NCI-H1930 (cell line): ENCODE results near the gene MRPL28.
"Not testable (repeated sequence)": the region's sequence is repeated elsewhere in the genome, so short reads cannot be mapped to it uniquely, and the experiment has no call there.

Experiments used
- DNase-seq, 2 experiments: peaks; one replicate each; lab custom pipeline; 2025; lab: John Stamatoyannopoulos, UW

MRPL28 gene

DNA sequence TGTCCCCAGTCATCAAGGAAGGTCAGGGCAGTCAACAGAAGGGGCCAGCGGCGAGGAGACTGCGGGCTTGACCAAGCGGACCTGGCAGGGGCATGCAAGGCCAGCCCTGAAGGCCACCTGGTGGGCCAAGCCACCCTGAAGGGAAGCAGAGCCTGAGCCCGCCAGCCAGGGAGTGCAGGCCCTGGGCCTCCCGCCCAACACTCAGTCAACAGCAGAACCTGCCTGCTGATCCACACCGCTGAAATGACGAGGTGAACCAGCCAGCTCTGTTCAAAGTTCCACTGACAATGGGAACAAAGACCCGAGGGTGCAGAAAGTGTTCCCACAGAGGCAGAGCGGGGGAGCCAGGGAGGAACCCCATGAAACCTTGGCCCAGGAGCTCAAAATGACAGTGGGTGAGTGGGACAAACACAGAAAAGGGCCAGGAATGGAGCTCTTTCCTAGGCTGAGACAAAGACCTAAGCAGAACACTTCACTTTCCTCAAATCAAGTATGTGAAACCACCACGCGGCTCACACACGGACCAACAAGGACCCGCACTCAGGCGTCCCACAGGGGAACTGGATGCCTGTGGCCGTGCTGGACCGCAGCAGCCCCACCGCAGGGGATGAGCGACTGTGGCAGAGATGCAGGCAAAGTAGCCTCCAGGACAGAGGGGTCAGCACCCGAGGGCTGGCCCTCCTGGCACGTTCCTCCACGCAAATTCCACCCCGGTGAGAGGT is 29.8 kb downstream of the MRPL28 start:
- DNase-seq: no peak

DNA sequence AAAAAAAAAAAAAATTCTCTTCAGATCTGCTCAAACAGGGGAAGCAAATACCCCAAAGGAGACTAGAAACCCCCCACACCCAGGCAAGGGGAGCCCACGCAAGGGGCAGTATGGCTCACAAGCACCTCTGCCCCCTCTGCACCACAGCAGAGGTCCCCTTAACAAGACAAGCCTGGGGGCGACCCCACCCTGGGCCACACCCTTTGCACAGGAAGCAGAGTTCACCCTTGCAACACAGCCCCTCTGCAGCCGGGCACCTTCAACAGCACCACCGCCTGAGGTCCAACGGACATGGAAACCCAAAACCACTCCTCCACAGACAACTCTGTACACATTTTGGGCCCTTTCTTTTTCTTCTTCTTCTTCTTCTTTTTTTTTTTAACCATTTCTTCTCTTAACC is 30.7 kb downstream of the MRPL28 start:
- no peak for DNase-seq

DNA sequence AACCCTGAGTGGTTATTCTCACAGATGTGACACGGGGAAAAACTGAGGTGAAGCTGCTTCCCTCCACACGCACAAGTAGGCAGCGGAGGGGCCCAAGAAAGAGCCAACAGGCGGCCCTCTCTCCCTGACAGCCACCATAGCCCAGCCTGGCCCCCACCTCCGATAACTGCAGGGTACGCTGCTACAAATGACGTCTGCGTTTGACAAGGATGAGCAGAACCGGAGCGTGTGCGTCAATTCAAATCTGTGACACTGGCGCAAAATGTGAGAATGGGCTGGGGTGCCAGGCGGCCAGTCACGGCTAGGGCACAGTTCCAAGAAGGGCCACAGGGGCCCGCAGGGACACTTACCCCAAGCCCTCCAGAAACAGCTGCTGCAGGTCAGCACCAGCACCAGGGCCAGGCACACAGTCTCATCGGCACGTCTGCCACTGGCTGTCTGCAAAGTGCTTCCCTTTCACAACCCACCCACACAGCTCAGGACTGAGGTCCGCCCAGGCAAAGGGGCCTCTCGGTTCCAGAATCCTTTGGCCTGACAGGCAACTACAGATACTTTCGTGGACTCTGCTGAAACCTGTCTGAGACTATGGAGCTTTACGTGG is 32.3 kb downstream of the MRPL28 start:
- DNase-seq: no peak

DNA sequence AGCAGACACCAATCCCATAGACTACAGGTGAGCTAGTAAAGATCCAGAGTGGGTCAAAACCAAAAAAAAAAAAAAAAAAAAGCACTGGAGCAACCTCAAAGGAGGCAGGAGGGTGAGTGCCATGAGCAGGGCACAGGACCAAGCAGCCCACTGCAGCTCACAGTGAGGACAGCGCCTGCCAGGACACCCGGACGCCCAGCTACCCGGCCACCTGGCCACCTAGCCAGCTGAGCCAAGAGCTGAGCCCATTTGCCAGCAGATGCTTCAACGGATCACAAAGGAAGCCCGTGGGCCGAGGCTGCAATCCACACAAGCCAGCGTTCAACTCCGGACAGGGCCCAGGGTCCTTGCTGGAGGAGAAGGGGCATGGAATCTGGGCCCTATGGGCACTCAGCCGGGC is 32.9 kb downstream of the MRPL28 start:
- no peak for DNase-seq

DNA sequence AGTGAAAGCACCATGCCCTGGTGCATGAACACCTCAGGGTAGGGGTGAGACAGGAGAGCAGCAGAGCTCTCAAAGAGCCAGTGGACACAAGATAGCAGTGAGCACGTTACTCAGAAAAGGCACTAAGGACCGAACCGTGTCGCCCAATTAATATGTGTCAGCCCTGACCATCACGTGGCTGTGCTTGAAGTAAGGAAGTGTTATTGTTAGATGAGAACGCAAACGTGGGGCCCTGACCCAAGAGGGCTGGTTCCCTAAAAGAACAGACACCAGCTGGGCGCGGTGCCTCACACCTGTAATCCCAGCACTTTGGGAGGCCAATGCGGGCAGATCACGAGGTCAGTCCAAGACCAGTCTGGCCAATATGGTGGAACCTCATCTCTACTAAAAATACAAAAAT is 34.1 kb downstream of the MRPL28 start:
- no peak for DNase-seq

GRCh38 chr16:334861-335632 is 35.3 kb downstream of the MRPL28 start:
- not testable (repeated sequence) for DNase-seq

DNA sequence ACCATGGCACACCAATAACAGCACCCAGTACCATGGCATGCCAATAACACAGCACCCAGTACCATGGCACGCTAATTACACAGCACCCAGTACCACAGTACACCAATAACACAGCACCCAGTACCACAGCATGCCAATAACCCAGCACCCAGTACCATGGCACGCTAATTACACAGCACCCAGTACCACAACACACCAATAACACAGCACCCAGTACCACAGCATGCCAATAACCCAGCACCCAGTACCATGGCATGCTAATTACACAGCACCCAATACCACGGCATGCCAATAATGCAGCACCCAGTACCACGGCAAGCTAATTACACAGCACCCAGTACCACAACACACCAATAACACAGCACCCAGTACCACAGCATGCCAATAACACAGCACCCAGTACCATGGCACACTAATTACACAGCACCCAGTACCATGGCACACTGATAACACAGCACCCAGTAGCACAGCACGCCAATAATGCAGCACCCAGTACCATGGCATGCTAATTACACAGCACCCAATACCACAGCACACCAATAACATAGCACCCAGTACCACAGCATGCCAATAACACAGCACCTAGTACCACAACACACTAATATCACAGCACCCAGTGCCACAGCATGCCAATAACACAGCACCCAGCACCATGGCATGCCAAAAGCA is 36.0 kb downstream of the MRPL28 start:
- not testable (repeated sequence) for DNase-seq

GRCh38 chr16:333406-334094 is 36.8 kb downstream of the MRPL28 start:
- DNase-seq: no peak

GRCh38 chr16:331181-331814 is 39.0 kb downstream of the MRPL28 start:
- not testable (repeated sequence) for DNase-seq

DNA sequence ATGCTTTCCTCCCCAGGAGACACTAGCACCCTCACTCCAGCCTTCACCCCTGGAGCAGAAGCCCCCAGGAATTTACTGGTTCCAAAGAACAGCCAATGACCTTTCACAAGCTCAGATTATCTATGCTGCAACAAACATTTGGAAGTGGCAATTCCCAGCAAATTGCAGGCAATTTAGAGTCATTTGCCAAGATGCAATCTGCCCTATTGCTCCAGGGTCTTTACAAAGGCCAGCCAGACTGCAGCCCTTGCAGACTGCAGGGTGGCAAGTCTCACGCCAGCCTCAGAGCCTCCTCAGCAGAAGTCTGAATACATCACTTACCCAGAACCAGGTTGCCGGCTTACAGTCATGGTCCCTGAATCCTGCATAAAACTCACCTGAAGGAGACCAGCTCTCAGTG is 39.6 kb downstream of the MRPL28 start:
- no peak for DNase-seq

DNA sequence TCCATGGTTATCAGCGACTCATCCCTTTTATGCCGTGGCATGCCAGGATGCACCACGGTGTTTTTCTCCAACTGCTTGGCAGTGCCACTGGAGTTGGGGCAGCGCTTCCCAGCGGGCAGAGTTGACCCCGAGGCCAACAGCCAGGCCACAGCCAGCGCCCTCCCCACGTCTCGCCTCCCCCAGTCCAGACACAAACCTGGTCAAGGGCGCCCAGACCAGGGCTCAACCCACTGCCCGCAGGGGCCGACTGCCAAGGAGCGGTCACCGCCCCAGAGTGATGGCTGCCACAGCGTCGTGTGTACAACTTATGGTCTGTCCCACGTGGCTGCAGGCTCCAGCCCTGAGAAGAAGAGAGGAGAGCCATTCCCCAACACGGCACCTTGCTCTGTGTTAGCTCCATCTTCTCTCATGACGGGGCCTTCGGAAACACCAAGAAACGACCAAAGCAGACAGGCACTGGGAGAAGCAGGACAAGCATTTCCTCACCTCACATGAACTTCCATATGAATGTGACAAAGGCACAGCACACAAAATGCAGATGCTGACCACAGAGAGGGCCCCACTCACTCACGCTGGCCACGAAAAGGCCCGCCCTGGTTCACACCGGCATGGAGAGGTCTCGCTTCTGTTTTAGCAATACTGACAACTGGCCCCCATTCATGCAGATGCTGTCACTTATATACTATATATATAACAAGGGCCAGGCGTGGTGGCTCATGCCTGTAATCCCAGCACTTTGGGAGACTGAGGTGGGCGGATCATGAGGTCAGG is 44.8 kb downstream of the MRPL28 start:
- no peak for DNase-seq

GRCh38 chr16:324451-325334 is 45.6 kb downstream of the MRPL28 start:
- no peak for DNase-seq

- no peak for DNase-seq
Observed at GRCh38 chr16:324201-324450, 46.2 kb downstream of the MRPL28 start.

DNA sequence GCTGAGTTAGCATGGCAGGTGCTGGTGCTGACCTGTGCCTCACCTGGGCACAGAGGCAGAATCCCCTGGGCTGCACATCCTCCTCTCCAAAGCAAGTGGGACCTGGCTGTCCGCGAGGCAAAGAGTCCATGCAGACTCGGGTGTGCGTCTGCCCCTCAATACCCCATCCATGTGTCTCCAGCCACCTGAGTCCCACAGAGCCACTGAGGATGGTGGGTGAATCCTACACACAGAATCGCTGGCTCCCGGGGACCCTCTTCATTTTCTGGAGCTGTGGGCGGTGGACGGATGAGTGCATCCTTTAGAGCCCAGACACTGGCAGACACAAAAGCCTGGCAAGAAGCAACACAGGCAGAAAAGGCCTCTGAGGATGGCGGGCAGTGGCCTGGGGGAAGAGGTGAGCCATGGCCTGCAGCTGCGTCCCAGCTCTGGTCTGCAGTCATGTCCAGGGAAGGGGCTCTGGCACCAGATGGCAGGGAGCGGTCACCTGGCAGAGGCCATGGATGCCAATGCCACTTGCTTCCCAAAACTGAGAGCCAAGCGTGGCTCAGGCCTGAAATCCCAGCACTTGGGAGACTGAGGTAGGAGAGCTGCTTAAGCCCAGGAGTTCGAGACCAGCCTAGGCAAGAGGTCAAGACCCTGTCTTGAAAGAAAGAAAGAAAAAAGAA is 47.7 kb downstream of the MRPL28 start:
- no peak for DNase-seq

- no peak for DNase-seq
Observed at GRCh38 chr16:321532-321931, 48.8 kb downstream of the MRPL28 start.

GRCh38 chr16:320206-320605 is 50.1 kb downstream of the MRPL28 start:
- no peak for DNase-seq

DNA sequence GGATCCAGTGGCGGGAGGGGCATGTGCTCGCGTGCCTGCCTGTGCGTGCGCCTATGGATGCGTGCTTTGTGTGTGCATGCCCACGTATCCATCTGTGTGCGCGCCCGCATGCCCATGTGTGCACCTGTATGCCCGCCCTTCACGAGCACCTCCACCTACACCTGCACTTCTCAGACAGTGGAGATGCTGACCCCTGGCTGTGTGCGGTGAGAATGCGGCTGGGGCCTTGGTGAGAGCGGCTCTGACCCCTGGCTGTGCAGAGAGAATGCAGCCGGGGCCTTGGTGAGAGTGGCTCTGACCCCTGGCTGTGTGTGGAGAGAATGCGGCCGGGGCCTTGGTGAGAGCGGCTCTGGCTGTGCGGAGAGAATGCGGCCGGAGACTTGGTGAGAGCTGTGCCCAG is 51.7 kb downstream of the MRPL28 start:
- no peak for DNase-seq

GRCh38 chr16:317583-317982 is 52.8 kb downstream of the MRPL28 start:
- no peak for DNase-seq
